Epithelial cell of prostate (primary cell): ENCODE results near the gene KIF15.

Source experiments
- DNase-seq: peaks from one replicate; pipeline ENCODE4 v3.0.0-alpha.2; 2011; ENCODE audit warnings: low read depth, low spot score
- H3K27ac ChIP-seq: fragments of 450-650 bp; 2 replicates; pipeline ENCODE4 v1.5.1; 2017; ENCODE audit warnings: mild to moderate bottlenecking

KIF15 gene

DNA sequence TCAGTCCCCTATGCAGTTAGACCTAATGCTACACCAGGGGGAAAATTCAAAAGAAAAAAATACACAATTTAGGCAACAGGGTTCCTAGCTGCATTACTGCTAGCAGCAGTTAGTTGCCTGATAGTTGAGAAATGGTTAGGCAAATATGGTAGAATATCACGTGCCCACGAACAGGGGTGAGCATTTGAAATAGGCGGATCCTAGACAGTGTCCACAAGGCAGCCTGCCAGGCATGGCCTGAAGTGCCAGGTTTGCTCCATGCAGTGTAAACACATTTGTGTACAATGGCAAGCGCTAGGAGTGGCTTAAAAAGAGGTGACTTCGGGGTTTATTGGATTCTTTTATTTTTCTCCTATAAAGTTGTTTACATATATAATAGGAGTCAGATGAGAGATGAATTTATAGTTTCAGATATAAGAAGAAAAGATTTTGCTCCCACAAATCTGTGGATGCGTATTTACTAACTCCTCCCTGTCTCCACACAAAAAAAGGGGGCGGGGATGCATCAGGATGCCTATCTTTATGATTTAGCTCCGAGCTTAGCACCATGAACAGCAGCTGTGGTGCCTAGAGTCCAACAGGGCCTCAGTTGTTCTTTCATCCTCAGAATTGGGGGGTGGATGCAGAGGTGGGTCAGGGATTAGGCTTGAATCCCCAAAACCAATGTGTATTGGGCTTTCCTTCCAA lies 108.9 kb downstream of the KIF15 start:
- DNase-seq: no peak
- H3K27ac ChIP-seq: no peak overlapping the region

DNA sequence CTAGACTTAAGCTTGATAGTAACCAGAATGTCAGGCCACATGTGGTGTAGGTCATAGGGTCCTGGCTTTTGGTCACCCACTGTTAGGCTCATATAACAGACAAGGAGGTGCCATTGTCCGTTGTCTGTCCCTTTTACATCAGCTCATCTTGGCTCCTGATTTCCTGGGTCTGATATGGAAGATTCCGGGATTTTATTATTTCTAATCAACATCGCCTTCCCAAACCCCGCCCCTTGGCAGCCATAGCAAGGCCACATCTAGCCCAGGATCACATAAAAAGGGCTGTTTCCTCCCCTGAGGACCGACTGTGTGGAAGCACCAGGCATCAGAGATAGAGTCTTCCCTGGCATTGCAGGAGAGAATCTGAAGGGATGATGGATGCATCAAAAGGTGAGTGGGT lies 112.7 kb downstream of the KIF15 start, which contains the start of gene TGM4:
Gene TGM4 (plus strand): TSS at position 301 of the 400 bp plus-strand sequence. CDS start 71 bp downstream, at position 372.
- no peak for DNase-seq
- no peak within 1 kb of the TSS for H3K27ac ChIP-seq

DNA sequence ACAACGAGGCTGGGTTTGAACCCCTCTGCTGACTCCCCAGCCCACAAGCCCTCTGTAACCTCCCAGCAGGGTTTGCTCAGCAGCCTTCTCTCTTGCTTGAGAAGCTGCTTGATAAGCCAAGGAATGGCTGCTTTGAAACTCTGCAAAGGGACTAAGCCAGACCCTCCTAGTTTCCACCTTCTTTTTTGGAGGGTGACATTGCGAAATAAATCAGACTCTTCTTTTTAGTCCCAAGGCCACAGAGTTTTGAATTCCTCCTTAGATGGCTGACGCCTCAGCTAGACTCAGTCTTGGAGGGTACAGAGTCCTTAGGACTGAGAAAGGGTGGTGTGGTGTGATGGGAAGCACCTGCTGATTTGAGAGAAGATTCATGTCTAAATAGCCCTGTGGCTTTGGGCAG lies 114.0 kb downstream of the KIF15 start:
- no peak for DNase-seq
- H3K27ac ChIP-seq: no peak overlapping the region

DNA sequence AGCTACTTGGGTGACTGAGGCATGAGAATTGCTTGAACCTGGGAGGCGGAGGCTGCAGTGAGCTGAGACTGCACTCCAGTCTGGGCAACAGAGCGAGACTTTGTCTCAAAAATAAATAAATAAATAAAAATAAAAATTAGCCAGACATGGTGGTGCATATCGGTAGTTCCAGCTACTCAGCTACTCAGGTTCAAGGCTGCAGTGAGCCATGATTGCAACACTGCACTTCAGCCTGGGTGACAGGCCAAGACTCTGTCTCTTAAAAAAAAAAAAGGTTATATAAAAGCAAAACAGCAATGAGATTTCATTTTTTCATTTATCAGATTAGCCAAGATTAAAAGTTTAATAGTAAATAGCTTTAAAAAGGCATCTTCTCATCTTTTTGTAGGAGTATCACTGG lies 115.7 kb downstream of the KIF15 start:
- no peak overlapping the region for H3K27ac ChIP-seq
- DNase-seq: no peak

DNA sequence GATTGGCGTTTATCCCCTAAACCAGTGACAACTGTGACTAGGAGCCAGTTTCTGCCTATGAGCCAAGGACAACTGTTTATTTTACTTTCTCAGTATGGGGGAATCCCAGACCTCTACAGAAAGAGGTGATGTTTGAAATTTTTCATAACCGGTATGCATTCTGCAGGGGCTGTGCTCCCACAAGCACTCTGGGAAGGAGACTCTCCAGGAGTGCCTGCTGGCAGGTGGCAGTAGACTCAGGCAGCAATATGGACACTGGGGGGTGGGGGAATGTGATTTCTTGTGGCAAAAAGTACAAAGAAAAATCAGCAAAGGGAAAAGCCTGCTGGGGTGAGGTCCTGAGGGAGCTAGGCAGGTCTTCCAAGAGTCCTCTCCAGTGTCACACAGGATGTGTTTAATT lies 118.7 kb downstream of the KIF15 start:
- DNase-seq: no peak
- H3K27ac ChIP-seq: no peak overlapping the region

DNA sequence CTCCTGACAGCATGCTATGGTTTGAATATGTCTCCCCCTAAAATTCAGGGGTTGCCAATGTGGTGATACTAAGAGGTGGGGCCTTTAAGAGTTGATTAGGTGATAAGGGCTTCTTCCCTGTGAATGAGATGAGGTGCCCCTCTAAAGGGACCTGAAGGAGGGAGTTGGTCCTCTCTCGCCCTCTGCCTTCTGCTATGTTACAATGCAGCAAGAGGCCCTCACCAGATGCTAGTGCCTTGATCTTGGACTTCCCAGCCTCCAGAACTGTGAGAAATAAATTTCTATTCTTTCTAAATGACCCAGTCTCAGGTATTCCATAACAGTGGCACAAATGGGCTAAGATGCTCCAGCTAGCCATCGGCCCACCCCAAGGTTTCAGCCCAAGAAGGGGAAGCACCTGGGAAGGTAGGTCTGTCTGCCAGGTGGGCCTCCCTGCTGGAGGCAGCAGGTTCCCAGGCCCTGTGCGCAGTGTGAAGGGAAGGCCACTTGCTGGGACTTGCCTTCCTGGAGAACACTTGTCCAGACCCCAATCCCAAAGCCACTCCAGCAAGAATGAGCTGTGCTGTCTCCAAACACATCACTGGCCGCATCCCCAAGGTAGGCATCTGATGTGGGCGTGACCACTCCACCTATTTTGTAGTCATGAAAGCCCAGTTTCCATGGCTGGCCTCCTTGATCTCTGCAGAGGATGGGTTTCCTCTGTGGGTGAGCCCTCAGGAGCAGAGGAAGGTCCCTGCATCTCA lies 121.8 kb downstream of the KIF15 start:
- H3K27ac ChIP-seq: peak overlapping the region; percentile 95
- peak; percentile 65 for DNase-seq

DNA sequence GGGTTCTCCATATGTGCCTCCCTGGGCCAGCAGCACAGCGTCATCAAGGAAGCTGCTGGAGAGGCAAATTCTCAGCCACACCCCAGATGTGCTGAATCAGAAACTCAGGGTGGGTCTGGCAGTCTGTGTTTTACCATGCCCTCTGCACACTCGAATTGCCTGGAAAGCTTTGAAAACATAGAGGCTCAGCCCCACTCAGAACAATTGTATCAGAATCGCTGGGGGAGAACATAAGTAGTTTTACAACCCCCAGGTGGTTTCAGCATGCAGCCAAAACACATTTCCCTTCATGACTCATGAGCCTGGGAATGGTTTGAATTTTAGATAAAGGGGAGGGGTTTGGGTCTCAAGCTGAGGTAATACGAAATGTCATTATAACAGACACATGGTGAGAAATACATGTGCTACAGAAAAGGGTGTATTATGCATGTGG lies 122.4 kb downstream of the KIF15 start:
- H3K27ac ChIP-seq: peak overlapping the region; percentile 95
- DNase-seq: peak; percentile 90

DNA sequence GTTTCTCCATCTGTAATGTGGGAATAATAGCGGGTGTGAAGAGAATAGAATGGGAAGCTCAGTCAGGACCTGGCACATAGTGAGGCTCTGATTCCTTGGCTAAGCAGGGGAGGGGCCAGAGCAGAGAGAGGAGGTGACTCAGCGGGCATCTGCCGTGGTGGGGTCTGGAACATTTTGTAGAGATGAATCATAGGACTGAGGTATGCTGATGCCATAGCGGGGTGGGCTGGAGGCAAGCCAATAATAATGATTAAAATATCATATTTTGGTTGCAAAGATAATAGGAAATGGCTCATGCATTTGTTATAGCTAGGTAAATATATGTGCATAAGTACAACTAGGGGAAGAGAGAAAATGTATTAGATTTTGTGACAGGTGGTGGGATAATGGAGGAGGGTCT lies 124.0 kb downstream of the KIF15 start:
- peak; percentile 85 for DNase-seq
- peak overlapping the region; percentile 95 for H3K27ac ChIP-seq

DNA sequence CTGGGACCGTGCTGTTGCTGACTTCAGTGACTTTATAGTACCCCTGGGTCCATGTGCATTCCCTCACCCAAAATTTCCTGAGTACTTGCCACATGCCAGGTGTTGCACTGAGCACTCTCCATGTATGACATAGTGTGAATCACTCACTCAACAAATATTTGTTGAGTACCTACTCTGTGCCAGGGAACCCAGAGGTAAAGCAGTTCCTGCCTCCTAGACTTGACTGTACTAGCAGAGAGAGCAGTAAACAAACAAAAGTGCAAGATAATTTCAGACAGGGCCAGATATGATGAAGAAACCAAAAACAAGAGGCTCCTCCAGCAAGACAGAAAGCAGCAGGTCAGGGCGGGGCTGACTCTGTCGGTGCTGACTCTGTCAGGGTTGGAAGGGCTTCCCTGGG lies 125.0 kb downstream of the KIF15 start:
- peak; percentile 97 for DNase-seq
- H3K27ac ChIP-seq: peak overlapping the region; percentile 95

DNA sequence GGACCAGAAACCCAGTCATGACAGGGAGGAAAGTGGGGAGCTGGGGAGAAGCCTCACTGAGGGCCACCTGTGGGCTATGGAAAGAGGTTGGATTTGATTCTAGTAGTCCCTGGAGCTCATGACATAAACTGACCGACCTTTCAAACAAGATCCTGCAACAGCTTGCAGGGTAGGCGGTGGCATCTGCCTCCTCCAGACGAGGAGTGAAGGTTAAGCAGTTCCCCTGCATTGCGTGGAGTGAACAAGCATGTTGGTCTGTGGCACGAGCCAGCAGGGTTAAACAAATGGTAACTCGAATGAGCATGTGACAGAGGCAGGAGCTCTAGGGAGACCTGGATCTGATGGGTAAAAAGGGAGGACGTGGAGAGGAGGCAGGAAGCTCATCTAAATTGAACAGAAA lies 125.5 kb downstream of the KIF15 start:
- DNase-seq: no peak
- peak overlapping the region; percentile 95 for H3K27ac ChIP-seq

DNA sequence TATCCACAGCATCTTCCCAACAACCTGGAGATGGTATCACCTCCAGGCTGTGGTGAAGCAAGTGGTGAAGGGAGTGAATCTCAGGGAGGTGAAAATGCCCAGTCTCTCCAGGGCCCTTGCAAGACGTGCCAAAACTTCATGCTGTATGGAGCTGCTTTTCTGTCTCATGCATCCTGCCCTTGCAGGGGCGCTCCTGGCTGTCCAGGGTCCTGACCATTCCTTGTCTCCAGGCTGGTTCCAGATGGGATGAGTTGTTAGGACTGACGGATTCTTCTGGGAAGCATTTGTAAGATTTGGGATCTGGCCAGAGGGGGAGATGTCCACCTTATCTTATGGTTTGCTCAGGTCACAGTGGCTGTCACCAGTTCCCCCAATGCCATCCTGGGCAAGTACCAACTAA lies 128.7 kb downstream of the KIF15 start:
- no peak overlapping the region for H3K27ac ChIP-seq
- DNase-seq: no peak

DNA sequence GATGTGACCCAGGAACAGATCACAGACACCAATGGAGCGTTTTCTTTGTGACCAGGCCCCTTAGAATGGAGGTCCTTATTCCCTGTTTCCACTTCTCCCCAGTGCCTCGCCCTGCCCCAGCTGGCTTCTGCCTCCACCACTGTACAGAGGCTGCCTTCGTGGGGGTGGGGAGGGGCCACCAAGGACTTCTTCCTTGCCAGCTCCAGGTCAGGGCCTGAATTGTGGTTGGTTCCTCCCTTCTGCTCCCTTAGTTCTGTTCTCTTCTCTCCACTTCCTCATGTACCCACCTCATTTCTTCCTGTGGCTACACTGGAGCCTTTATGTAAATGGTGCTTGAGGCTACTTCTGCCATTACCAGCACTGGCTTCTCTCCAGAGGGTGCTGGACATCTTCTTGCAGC lies 129.3 kb downstream of the KIF15 start:
- no peak for DNase-seq
- H3K27ac ChIP-seq: no peak overlapping the region

DNA sequence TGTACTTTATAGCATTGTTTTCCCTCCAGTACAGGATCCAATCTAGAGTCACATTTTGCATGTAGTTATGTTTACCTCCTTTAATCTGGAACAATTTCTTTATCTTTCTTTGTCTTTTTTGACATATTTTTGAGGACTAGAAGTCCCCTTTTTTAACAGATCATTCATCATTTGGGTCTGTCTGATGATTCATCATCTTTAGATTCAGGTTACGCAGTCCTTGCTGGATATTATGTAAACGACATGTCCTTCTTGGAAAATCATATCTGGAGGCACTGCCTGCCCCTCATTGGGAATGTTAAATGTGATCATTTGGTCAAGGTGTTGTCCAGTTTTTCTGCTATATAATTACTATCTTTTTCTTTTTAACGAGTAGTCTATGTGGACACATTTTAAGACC lies 131.1 kb downstream of the KIF15 start:
- DNase-seq: no peak
- H3K27ac ChIP-seq: peak overlapping the region; percentile 63

DNA sequence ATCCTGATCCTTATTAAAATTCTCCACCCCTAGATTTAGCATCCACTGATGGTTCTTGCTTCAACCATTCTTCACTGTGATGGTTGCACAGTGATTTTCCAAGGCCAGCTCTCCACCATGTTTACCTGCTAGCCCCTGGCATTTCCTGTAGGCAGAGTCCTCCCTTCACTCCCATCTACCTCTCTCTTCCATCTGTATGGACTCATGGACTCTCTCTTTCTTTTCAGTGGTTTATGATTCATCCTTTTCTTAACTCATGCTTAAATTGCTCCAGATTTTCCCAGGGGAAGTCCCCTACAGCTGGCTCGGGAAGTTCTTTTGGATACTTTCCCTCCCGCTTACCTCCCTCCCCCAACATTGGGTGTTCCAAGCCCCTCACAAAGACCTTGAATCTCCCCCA lies 131.5 kb downstream of the KIF15 start:
- peak overlapping the region; percentile 63 for H3K27ac ChIP-seq
- peak; percentile 50 for DNase-seq

DNA sequence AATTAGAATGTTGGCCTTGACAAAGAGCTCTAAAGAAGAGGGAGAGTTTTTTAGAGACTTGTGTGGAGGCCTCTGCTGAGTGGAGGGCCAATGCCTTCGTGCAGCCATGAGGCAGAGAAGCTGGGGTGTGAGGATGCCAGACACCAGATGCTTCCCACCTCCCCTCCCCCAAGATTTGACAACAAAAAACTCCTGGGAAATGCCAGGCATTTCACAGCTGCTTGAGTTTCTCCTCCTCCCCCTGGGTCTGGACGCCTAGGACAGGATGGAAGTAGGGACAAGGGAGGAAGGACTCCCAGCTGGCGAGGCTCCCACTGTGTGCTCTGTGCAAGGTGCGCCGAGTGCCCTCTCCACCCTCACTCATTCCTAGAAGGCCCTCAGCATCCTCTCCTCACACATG lies 132.9 kb downstream of the KIF15 start:
- DNase-seq: no peak
- no peak overlapping the region for H3K27ac ChIP-seq

DNA sequence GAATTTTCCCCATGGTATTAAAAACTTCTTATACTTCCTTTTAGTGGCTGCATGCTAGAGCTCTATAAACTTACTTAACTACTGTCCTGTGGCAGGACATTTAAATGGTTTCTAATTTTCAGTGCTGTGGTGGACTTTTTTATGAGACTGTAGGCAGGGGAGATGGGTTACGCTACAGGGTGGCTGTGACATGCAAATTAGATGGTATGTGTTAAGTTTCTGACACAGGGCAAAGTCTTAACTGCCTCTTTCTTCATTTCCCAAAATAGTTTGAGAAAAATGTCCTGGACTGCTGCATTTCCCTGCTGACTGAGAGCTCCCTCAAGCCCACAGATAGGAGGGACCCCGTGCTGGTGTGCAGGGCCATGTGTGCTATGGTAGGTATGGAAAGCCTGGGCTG lies 134.8 kb downstream of the KIF15 start:
- DNase-seq: no peak

DNA sequence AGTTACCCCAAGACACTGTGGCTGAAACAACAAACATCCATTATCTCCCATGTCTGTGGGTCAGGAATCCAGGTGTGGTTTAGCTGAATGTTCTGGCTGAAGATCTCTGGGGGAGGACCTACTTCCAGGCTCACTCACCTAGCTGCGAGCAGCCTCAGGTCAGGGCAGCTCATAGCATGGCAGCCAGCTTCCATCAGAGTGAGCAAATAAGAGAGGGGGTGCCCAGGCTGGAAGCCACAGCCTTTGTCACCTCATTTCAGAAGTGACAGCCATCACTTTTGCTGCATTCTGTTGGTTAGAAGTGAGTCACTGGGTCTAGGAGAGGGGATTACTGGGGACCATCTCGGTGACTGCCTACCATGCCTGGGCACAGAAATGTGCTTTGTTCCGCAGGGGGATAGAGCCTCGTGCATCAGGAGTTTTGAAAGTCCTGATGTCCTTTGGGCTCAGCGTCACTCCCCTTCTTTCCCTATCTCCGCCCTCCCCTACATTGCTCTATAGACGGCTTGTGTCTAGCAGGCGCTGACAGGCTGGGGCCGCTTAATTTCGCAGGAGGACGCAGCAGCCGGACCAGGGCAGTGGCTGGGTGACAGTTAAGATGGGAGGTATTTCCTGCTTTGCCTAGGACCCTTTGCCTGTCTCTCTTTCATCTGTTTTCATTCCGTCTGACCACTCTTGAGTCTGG lies 138.2 kb downstream of the KIF15 start:
- H3K27ac ChIP-seq: no peak overlapping the region
- no peak for DNase-seq

More for the DNA sequence above, 134.8 kb downstream of the KIF15 start:
- no peak overlapping the region for H3K27ac ChIP-seq

DNA sequence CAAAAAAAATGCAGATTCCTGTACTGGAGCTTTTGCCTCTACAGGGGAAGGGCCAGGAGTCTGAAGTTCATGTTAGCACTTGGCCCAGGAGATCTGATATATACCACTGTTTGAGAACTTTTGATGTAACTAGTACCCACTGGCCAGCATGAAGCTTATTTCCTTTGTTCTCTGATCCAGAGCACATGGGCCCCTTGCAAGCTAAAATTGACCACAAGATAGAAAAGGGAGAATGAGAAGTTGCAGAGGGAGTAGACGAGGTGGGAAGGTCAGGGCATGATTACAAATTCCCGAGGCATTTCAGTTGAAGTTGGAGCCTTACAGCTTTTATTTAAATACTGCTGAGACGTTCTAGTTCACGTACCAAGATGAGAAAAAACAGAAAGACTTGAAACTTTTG lies 141.0 kb downstream of the KIF15 start:
- no peak for DNase-seq
- H3K27ac ChIP-seq: no peak overlapping the region
